DMS 273 treated with DMSO at 0.1 percent for 48 hours (cell line): ENCODE data around the gene OR8B3.
"Not testable (repeated sequence)": the region's sequence is repeated elsewhere in the genome, so short reads cannot be mapped to it uniquely, and the experiment has no call there.

Experiments used
- DNase-seq: peaks from one replicate; lab custom pipeline; 2025; lab: John Stamatoyannopoulos, UW

OR8B3 gene, protein sequence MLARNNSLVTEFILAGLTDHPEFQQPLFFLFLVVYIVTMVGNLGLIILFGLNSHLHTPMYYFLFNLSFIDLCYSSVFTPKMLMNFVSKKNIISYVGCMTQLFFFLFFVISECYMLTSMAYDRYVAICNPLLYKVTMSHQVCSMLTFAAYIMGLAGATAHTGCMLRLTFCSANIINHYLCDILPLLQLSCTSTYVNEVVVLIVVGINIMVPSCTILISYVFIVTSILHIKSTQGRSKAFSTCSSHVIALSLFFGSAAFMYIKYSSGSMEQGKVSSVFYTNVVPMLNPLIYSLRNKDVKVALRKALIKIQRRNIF

GRCh38 chr11:124398924-124399323 lies at the start of gene OR8B3:
TSS of gene OR8B3 (minus strand) at chr11:124399024. CDS start at chr11:124397351, 1,673 bp downstream.
- DNase-seq = no peak

DNA sequence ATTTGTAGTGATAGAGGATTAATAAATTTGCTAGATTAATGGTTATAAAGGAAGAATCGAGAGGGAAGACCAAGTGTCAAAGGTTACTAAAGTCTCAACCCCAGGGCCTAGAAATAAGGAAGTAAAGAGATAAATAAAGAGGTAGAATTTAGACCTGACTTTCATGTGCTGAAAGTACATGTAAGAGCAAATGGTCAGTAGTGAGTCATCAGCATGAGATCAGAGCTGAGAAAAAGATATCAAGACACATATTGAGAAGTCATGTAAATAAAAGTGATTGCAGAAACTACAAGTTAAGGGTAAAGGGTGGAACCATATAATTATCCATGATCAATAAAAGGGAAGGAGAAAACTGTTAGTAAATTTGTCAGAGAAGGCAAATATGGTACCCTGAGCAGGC lies 48.1 kb upstream of the OR8B3 start:
- DNase-seq = no peak

DNA sequence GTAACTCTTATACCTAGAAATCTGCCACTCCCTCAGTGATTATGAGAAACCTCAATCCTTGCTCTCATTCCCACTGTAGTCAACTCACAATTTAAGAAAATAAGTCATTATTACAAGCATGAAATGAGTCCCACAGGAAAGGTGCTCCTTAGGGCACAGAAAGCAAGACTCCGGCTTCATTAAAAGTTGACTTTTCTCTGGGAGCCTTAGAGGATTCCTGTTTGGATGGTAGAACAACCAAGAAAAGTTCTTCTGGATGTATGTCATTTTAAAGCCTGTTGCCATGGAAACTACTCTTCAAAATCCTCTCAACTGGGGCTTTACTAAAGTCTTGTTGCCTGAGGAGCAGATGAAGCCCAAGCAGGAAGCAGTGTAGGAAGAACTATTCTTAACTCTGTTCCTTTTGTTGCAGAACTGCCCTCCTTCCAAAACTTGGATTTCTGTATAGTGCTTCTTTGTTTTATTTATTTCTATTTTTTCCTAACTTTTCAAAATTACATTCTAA lies 46.9 kb upstream of the OR8B3 start, which contains the start of gene OR8B8:
Gene OR8B8 (minus strand): TSS at position 51 of the 505 bp plus-strand sequence. CDS start 4,611 bp downstream, outside the sequence.
- no peak for DNase-seq

DNA sequence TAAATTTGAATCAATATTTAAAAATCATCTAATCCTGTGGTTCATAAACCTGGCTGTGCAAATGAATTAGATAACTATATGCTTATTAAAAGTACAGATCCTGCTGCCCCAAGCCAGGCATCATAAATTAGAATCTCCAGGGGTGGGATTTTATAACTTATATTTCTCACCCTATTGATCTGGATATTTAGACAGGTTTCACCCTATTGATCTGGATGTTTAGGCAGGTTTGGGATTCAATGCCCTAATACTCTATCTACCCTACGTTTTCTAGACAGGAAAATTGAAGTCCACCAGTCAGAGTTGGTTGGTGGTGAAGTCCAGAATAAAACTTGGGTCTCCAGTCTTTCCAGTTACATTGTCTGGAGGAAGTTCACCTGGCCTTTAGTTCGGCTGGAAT lies 44.0 kb upstream of the OR8B3 start:
- no peak for DNase-seq

GRCh38 chr11:124442442-124442841 lies 43.6 kb upstream of the OR8B3 start:
- DNase-seq = no peak

- DNase-seq = no peak
These were observed 42.7 kb upstream of the OR8B3 start for GRCh38 chr11:124441519-124441918.

DNA sequence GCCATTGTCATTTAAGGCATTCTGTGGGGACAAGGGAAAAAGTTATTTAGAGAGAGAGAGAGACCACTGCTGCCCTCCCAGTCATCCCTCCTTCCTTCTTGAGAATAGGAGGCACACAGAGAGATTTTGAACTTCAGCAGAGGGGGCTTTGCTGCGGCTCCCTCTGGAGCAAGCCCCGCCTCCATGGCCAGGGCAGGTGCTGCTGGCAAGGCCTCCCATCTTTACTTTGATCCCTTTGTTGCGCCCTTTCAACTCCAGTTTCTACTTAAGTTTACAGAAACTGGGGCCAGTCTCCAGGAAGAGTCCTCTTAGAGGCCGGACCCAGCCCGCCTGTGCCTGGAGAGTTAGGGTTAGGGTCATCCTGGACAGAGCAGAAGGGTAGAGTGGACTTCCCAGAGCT lies 42.3 kb upstream of the OR8B3 start:
- DNase-seq = no peak

DNA sequence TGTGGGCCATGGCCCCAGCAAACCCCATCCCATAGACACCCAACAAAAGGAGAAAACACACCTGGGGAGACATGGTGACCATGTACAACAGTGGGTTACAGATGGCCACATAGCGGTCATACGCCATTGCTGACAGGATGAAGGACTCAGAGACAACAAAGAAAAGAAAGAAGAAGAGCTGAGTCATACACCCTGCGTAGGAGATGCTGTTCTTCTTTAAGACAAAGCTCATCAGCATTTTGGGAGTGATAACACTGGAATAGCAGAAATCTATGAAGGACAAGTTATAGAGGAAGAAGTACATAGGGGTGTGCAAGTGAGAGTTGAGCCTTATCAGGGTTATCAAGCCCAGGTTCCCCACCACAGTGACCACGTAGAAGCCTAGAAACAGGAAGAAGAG lies 41.8 kb upstream of the OR8B3 start:
- DNase-seq = no peak

DNA sequence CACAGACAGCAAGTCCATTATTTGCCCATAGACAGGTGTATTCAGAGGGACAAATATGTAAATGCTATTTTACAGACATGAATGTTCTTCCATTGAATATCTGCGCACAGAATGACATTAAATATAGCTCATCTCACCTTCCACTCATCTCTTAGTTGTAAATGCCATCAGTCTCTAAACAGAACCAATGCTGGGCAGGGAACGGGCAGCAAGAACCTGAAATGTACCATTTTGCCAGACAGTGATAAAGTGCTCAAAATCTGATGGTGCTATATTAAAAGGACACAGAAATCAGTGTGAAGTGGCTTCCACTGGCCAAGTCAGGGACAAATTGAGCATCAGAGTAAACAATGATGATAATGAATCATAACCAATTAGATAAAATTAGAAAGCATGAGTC lies 35.9 kb upstream of the OR8B3 start:
- DNase-seq = no peak

GRCh38 chr11:124429599-124429998 lies 30.8 kb upstream of the OR8B3 start:
- no peak for DNase-seq

- no peak for DNase-seq
These were observed 25.6 kb upstream of the OR8B3 start, which contains the start of gene OR8B4 for GRCh38 chr11:124424384-124424921. TSS of gene OR8B4 (minus strand) at chr11:124424871. CDS start at chr11:124424871, 0 bp downstream.

- no peak for DNase-seq
These were observed 22.2 kb upstream of the OR8B3 start for GRCh38 chr11:124421043-124421442.

- peak; percentile 1 for DNase-seq
These were observed 16.6 kb upstream of the OR8B3 start for GRCh38 chr11:124415356-124415923.

DNA sequence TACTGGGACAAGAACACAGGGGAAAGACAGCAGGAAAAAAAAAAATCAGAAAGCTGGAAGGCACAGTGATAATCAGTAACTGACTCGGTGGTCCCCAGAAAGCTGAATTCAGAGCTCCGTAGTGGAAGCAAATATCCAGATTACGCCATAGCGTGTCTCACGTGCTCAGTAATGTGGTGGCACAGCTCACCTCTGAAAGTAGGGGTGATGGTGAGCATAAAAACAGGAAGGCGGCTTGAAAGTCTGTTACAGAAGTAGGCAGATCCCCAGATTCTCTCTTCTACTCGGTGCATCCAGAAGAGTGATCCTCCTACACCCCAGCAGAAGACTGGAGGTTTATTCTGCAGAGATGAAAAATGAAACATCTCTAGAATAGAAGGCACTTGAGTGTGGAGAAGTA lies 11.1 kb upstream of the OR8B3 start:
- DNase-seq = no peak

GRCh38 chr11:124405581-124405980 lies 6.8 kb upstream of the OR8B3 start:
- no peak for DNase-seq

- DNase-seq = not testable (repeated sequence)
These were observed 4.4 kb upstream of the OR8B3 start for GRCh38 chr11:124403186-124403585.

DNA sequence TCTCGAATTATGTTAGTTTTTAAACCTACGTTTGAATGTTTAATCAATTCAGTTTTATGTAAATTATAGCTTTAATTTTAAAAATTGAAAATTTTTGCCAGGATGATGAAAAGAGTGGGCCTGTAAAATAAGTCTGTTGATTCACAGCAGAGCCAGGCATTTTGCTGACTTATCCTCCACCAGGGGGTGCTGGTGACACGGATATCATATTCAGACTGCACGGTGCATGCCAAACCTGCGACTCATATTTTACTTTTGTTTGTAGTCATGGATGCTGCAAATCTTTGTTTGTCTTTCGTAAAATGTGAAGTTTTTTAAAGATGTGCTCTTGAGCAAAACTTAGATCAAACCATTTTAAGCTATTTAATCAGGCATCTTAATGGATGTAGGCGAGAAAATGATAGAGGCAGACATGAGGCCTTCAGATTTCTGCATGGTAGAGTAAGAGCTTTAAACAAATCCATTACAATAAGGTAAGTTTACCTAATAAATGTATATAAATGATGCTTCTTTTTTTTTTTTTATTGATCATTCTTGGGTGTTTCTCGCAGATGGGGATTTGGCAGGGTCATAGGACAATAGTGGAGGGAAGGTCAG lies 3.6 kb upstream of the OR8B3 start:
- DNase-seq = no peak

GRCh38 chr11:124396847-124397246 lies 2.0 kb downstream of the OR8B3 start:
- not testable (repeated sequence) for DNase-seq

DNA sequence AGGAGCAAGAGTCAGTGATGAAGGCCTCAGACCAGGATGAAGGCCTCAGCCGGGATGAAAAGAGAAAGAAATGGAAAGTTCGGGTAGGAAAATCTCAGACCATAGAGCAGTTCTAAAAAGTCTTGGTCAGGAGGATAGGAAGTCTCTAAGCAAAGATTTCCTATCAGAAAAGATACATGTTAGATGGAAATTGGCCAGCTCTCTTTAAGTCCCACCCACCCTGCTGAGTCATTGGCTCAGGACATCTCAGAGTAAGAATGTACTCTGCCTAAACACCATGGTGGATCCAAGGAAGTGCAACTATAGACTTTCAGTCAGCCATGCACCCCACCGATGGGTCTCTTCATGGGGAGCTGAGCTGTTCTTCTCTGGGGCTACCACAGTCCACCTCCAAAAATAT lies 4.4 kb downstream of the OR8B3 start:
- no peak for DNase-seq

DNA sequence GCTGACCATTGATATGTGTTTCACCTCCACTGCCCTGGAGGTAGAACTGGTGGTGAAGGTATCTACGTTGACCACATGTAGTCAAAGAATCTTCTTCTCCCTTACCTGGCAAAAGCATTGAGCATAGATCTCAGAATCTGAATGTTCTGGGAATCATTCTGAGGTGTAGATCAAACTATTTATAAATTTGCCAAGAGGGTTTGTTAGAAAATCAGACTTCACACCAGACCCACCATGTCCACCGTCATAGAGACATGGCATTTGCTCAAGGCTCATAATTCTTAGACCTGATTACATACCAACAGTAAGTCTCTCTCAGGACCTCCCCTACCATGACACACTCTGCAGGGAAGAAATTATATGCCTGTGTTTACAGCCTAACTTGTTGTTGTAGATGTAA lies 14.4 kb downstream of the OR8B3 start, which contains the start of gene OR8B2:
Gene OR8B2 (minus strand): TSS at position 101 of the 400 bp plus-strand sequence. CDS start 1,156 bp downstream, outside the sequence.
- no peak for DNase-seq

- not testable (repeated sequence) for DNase-seq
These were observed 16.0 kb downstream of the OR8B3 start for GRCh38 chr11:124382857-124383256.

DNA sequence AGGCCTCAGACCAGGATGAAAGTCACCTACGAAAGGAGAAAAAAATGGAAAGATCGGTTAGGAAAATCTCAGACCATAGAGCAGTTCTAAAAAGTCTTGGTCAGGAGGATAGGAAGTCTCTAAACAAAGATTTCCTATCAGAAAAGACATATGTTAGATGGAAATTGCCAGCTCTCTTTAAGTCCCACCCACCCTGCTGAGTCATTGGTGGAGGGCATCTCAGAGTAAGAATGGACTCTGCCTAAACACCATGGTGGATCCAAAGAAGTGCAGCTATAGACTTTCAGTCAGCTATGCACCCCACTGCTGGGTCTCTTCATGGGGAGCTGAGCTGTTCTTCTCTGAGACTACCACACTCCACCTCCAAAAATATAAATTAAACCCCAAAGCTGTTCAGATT lies 18.2 kb downstream of the OR8B3 start:
- no peak for DNase-seq

DNA sequence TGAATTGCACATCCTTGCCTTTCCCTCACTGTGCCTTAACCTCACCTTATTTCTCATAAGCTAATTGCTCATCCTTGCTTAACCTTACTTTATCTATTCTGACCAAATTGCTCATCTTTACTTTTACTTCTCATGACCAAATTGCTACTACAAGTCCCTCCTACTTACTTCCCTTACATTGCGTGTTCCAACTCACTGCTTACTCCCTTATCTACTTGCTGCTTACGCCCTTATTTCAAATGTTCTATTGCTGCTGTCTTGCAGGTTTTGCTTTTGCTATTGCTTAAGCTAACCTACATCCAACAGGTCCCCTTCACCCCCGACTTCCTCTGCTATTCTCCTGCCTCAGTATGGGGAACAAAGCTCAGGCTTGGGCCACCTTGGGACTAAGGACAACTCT lies 22.5 kb downstream of the OR8B3 start:
- DNase-seq = no peak
